Stimulated activated memory B cell treated with anti-CD40 and anti-IgM and Interleukin-4, amounts not matched to agents 10 μg/mL and 1 μg/mL and 100 μg/mL, for 72 hours (primary cell): ENCODE results near the gene ZNF597.

ENCODE experiments used
- ATAC-seq: fragments of 150-1000 bp; cut with Tn5 transposase; 2 replicates; pipeline ENCODE4 v1.10.0; 2021
- H3K27ac Mint-ChIP-seq: one replicate; pipeline ENCODE4 v1.8.0; 2022; ENCODE audit warnings: mild to moderate bottlenecking, mixed read lengths
- H3K27me3 Mint-ChIP-seq: one replicate; pipeline ENCODE4 v1.8.0; 2022; ENCODE audit warnings: mixed read lengths
- H3K36me3 Mint-ChIP-seq: one replicate; pipeline ENCODE4 v1.8.0; 2022; ENCODE audit warnings: mixed read lengths
- H3K4me1 Mint-ChIP-seq: one replicate; pipeline ENCODE4 v1.8.0; 2022; ENCODE audit warnings: mixed read lengths
- H3K4me3 Mint-ChIP-seq: one replicate; pipeline ENCODE4 v1.8.0; 2022; ENCODE audit warnings: mild to moderate bottlenecking, moderate library complexity, mixed read lengths
- H3K9me3 Mint-ChIP-seq: one replicate; pipeline ENCODE4 v1.8.0; 2022; ENCODE audit warnings: mixed read lengths

The ZNF597 gene, protein sequence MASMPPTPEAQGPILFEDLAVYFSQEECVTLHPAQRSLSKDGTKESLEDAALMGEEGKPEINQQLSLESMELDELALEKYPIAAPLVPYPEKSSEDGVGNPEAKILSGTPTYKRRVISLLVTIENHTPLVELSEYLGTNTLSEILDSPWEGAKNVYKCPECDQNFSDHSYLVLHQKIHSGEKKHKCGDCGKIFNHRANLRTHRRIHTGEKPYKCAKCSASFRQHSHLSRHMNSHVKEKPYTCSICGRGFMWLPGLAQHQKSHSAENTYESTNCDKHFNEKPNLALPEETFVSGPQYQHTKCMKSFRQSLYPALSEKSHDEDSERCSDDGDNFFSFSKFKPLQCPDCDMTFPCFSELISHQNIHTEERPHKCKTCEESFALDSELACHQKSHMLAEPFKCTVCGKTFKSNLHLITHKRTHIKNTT

GRCh38 chr16:3443108-3444031 lies at the start of gene ZNF597, which contains the start of gene NAA60:
Gene ZNF597, minus strand, starts transcription at chr16:3443504. Its CDS starts 351 bp downstream, at chr16:3443153.
Gene NAA60, plus strand, starts transcription at chr16:3443680. Its CDS starts 32,548 bp downstream, at chr16:3476228.
- Mint-ChIP-seq H3K36me3 (peaks cover 39% of the 10 kb centered on the region), H3K9me3 (peaks cover 8% of the 10 kb centered on the region), H3K4me3 (peak within 1 kb of the TSS; percentile 97), H3K27ac (peak within 1 kb of the TSS; percentile 94), H3K4me1 (no peaks in the 10 kb centered on the region), H3K27me3 (no peaks in the 10 kb centered on the region)
- peak; percentile 97 for ATAC-seq

GRCh38 chr16:3492356-3492755 lies 49.1 kb upstream of the ZNF597 start:
- no peak for ATAC-seq
- no peak overlapping the region for H3K27ac Mint-ChIP-seq
- no peaks in the 10 kb centered on the region for H3K9me3 Mint-ChIP-seq
- no peaks in the 10 kb centered on the region for H3K27me3 Mint-ChIP-seq
- H3K4me3 Mint-ChIP-seq, result no peak overlapping the region
- peaks cover 6% of the 10 kb centered on the region for H3K36me3 Mint-ChIP-seq
- peaks cover 7% of the 10 kb centered on the region for H3K4me1 Mint-ChIP-seq

- ATAC-seq, result peak; percentile 50
- no peak overlapping the region for H3K27ac Mint-ChIP-seq
- H3K9me3 Mint-ChIP-seq, result no peaks in the 10 kb centered on the region
- H3K36me3 Mint-ChIP-seq, result peaks cover 7% of the 10 kb centered on the region
- H3K27me3 Mint-ChIP-seq, result no peaks in the 10 kb centered on the region
- no peak overlapping the region for H3K4me3 Mint-ChIP-seq
- peaks cover 7% of the 10 kb centered on the region for H3K4me1 Mint-ChIP-seq
These were observed 47.8 kb upstream of the ZNF597 start for GRCh38 chr16:3490911-3491629.

DNA sequence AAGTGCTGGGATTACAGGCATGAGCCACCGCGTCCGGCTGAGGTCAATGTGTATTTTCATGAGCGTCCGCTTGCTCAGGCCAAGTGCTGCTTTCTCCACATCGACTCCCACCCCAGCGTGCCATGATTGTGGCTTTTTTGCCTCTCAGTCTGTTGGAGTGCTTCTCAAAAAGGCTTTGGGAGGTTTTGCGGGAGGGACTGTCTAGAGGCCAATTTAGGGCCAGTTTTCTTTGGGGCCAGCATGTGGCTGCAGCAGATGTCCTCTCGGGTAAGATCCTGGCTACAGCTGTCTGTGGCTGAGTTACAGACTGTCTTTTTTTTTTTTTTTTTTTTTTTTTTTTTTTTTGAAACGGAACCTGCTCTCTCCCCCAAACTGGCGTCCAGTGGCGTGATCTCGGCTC lies 45.5 kb upstream of the ZNF597 start:
- Mint-ChIP-seq H3K27ac (no peak overlapping the region), H3K9me3 (no peaks in the 10 kb centered on the region), H3K4me3 (no peak overlapping the region), H3K4me1 (peaks cover 7% of the 10 kb centered on the region), H3K27me3 (no peaks in the 10 kb centered on the region), H3K36me3 (peaks cover 30% of the 10 kb centered on the region)
- ATAC-seq, result no peak

DNA sequence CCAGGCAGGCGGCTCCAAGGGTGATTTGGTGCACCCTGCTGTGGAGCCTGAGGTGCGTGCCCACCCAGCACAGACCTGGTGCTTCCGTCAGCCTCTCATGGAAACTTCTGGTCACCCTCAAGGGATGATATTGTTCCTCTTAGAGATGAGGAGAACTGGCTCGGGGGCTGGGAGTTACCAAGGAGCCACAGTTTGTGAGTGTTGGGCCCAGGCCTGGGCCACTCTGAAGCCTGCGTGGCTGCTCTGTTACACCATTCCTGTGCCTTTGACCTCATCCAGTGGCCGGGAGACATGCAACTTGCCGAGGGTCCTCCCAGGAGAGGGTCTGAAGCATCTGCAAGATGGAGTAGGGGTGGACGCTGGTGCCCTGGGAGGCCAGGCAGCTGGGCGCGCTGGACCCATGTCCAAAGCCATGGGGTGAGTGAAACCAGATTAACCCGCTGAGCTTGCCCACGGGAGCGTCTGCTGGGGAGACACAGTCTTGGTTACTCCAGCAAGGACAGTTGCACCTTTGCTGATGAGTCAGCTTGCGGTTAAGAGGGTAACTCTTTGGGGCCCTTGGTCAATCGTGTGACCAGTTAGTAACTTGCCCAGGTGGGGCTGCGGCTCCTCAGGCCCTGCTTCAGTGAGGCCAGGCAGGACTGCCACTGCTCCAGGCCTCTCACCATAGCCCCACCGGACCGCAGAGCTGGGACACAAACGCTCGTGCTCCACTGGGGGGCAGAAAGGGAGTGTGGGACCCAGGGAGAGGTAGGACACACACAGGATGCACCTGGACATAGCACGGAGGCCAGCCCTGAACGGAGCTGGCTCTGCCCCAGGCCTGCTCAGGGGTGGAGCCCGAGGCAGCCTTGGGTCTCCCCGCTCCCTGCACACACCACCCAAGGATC lies 44.5 kb upstream of the ZNF597 start:
- H3K27ac Mint-ChIP-seq, result no peak overlapping the region
- no peak for ATAC-seq

GRCh38 chr16:3486506-3487215 lies 43.4 kb upstream of the ZNF597 start:
- H3K27me3 Mint-ChIP-seq, result no peaks in the 10 kb centered on the region
- H3K27ac Mint-ChIP-seq, result no peak overlapping the region
- no peak overlapping the region for H3K4me3 Mint-ChIP-seq
- H3K36me3 Mint-ChIP-seq, result peaks cover 51% of the 10 kb centered on the region
- peaks cover 7% of the 10 kb centered on the region for H3K4me1 Mint-ChIP-seq
- no peaks in the 10 kb centered on the region for H3K9me3 Mint-ChIP-seq
- ATAC-seq, result no peak

More for the DNA sequence above, 44.5 kb upstream of the ZNF597 start:
- peaks cover 40% of the 10 kb centered on the region for H3K36me3 Mint-ChIP-seq
- no peaks in the 10 kb centered on the region for H3K27me3 Mint-ChIP-seq
- H3K9me3 Mint-ChIP-seq, result no peaks in the 10 kb centered on the region
- no peak overlapping the region for H3K4me3 Mint-ChIP-seq
- peaks cover 7% of the 10 kb centered on the region for H3K4me1 Mint-ChIP-seq

- Mint-ChIP-seq H3K27ac (no peak overlapping the region), H3K9me3 (no peaks in the 10 kb centered on the region), H3K4me3 (no peak overlapping the region), H3K27me3 (no peaks in the 10 kb centered on the region), H3K4me1 (peaks cover 2% of the 10 kb centered on the region), H3K36me3 (peaks cover 58% of the 10 kb centered on the region)
- ATAC-seq, result no peak
These were observed 42.7 kb upstream of the ZNF597 start for GRCh38 chr16:3485821-3486505.

- Mint-ChIP-seq H3K4me3 (no peak overlapping the region), H3K27ac (no peak overlapping the region), H3K4me1 (no peaks in the 10 kb centered on the region), H3K27me3 (no peaks in the 10 kb centered on the region), H3K9me3 (no peaks in the 10 kb centered on the region), H3K36me3 (peaks cover 60% of the 10 kb centered on the region)
- no peak for ATAC-seq
These were observed 41.9 kb upstream of the ZNF597 start for GRCh38 chr16:3485097-3485745.

- ATAC-seq, result no peak
- Mint-ChIP-seq H3K36me3 (peaks cover 64% of the 10 kb centered on the region), H3K27ac (no peak overlapping the region), H3K9me3 (no peaks in the 10 kb centered on the region), H3K27me3 (no peaks in the 10 kb centered on the region), H3K4me1 (no peaks in the 10 kb centered on the region), H3K4me3 (no peak overlapping the region)
These were observed 41.2 kb upstream of the ZNF597 start for GRCh38 chr16:3484318-3485096.

DNA sequence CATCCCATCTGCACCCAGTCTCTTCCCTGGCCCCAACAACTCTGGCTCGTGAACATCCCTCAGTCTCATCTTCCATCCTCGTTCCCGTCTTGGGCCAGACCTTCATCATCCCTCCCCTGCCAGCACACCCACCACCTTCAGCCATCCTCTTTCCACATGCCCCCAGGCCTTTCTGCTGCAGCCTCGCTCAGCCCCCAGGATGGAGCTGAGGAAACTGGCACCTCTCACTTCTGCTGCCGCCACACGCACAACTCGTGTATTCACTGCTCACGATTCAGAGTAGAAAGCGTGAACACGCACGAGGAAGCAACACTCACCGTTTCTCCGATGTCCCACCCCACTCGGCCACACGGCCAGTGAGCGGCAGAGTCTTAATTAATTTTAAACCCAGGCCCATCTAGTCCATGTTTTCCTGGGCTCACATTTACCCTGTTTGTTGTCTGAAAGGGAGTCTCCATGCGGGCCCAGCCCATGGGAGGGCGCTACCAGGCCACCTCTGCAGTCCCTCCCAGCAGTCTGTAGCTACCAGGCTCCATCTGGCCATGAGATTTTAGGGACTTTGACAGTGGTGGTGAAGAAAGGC lies 39.4 kb upstream of the ZNF597 start:
- peaks cover 74% of the 10 kb centered on the region for H3K36me3 Mint-ChIP-seq

DNA sequence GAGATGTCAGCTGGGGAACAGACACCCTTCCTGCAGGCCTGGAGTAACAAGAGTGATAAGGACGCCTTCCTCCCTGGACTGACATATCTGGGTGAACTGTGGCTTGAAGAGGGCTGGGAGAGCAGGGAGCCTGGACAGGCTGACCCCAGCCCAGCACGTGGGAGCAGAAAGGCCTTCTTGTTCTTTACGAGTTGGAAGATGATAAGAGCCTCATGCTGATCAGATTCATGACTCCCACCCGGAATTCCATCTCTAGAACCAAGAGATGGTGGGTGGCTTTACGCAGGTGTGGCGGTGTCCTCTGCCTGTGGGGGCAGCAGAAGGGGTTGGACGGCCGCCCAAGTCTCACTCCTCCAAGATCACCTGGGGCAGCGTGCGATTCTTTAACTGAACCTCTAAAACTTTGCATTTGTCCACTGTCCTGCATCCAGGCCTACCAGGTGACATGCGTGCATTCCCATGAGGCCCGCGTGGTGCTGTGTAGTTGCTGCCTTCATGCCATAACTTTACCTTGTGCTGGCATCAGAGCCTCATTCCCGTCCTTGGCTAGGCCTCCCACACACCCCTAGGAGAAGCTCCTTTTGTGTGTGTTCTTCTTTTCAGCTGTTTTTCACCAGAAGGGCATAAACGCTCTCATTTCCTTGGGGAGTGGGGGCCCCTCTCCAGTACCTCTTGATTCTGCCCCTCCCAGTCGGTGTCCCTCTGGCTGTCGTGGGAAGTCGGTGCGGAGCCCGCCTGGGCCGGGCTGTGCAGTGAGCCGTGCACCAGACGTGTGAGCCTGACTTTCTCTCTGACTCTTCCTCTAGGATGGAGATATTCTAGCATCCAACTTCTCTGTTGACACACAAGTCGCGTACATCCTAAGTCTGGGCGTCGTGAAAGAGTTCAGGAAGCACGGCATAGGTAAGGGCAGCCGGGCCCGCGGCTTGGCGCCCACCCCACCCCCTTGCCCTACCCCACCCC lies 38.7 kb upstream of the ZNF597 start:
- Mint-ChIP-seq H3K27me3 (no peaks in the 10 kb centered on the region), H3K4me3 (no peak overlapping the region), H3K27ac (no peak overlapping the region), H3K36me3 (peaks cover 70% of the 10 kb centered on the region), H3K4me1 (no peaks in the 10 kb centered on the region), H3K9me3 (no peaks in the 10 kb centered on the region)
- ATAC-seq, result no peak

More for the DNA sequence above, 39.4 kb upstream of the ZNF597 start:
- no peak for ATAC-seq
- Mint-ChIP-seq H3K9me3 (no peaks in the 10 kb centered on the region), H3K4me1 (no peaks in the 10 kb centered on the region), H3K27ac (no peak overlapping the region), H3K4me3 (no peak overlapping the region), H3K27me3 (no peaks in the 10 kb centered on the region)
